ENCODE results near the gene NPAS3.

Gene NPAS3

DNA sequence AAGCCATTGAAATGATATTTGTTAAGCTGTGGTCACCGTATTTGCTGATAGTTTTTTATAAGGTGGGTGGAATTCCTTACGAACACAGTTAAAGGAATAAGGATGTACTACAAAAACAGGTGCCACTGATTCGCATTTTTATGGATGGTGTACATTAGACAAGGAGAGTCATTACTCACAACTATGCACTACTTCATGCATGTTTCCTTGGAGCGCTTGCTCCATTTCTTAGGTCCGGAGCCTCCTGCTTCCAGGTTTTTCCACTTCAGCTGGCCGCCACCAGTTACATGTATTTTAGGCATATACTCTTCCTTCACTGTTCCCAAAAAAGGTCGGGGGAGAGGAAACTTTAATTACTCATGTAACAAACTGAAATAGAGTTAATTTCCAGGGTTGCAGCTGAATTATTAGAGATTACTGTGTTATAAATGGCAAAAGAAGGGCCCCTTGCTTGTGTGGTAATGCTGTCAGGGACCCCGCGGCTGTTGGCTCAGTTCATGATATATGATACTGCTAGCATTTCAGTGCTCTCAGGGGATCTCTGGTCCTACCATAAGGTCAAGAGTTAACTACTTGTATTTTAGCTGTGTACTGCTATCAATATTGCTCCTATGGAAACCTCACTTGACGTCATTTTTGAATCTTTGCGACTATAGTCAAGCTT lies 454.7 kb downstream of the NPAS3 start:
- no peak for DNase-seq

DNA sequence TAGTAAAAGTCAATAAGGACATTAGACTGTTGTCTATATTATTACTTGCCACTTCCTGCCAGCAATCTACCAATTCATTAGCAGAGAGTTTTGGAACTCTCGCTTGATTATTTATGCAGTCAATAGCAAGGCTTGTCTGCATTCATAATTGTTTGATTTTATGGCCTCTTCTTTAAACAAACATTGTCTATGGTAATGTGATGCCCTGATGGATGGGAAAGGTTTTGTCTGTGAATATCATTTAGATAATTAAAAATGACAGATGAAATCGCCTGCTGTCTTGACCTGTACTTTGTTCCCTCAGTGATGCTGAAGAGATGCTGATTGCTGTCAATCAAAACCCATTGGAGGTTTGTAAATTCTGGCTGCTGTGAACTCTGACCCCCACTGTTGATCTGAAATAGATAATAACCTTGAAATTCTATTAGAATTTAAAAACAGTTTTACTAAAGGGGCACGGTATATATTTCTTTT lies 455.3 kb downstream of the NPAS3 start:
- DNase-seq, result no peak

DNA sequence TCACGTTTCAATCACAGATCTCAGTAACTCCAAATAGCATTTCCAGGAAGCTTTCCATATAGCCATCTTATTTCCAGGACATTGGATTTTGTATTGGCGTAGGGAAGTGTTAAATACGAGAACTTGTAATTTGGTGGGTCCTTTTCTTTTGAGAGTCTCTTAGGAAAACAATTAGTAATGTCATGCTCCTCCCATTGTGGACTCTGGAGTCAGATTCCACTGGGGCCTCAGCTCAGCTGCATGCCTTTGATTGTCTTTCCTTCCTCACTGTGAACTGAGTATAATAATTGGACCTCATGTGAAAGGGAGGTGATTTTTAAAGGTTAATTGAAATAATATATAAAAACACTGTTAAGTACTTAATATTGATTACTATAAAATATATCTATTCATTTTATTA lies 462.6 kb downstream of the NPAS3 start:
- DNase-seq, result no peak

DNA sequence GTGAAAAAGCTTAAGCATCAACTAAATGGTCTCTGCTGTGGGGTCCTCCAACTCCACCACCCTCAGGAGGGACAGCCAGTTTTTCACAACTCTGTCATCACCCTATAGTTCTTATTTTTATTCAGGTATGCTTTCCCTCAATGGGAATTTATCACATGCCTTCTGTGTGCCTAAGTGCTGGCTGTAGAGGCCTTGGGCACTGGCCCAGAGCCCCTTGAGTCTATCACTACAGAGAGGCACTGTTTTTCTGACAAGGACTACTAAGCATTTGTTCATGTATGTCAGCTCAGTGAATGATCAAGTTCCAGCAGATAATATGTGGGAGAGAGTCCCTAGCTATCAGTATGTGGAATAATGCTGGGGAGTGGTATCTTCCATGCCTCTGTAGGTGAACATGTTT lies 463.9 kb downstream of the NPAS3 start:
- no peak for DNase-seq

DNA sequence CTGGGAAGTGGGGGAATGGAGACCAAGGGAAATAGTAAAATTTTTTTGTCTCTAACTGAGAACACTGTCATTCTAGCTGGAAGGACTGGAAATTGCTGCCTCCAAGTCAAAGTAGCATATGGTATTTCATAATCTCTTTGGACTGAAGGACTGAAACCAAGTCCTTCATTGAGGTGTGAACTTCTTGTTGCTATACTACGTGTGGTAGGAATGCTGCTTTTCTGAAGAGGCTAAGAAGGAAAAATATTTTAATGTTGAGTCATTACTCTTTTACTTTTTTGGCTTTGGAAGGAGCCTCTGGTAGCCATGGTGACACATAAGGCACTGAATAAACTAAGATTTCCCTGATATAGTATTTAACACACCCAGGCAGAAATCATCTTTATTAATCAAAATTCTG lies 465.4 kb downstream of the NPAS3 start:
- no peak for DNase-seq

DNA sequence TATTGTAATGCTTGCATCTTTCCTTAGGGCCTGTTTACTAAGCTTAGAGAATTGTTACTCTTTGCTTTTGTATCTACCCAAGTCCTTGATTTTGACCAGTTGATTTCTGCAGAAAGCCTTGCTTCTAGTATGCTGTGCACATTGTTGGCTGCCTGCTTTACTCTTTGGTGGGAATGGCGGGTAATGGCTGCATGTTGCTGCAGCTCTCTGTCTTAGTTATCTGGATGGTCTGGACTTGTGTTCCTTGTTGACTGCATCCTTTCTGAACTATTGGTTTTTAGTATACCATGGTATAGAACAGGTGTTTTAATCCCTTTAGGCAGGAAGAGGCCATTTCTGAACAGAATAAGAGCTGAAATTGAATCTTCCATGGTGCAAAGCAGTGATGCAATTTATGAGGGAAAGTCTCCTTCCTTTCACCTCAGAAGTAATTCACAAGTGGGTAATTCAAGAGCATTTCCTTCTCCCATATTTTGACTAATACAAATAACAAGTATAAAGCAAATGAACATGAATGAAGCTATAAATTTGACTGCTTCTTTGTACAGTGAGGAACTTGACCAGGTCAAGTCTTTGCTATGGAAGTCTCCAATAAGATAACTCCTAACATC lies 466.4 kb downstream of the NPAS3 start:
- DNase-seq, result no peak

DNA sequence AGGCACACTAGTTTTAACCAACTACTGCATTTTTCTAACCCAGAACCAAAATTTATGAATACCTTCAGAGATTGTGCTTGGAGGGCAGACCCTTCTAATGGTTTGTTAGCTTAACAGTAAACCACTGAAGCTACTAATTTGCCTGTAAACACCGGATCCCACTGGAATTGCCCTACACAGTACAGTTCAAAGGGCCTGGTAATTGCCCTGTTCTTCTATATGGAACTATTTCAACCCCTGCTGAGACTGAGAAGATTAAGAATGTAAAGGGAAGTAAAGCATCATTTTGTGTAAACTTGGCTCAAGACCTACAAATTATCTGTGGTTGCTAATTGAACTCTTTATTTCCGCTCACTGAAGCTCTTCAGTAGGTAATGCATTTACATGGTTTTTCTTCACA lies 468.1 kb downstream of the NPAS3 start:
- no peak for DNase-seq

DNA sequence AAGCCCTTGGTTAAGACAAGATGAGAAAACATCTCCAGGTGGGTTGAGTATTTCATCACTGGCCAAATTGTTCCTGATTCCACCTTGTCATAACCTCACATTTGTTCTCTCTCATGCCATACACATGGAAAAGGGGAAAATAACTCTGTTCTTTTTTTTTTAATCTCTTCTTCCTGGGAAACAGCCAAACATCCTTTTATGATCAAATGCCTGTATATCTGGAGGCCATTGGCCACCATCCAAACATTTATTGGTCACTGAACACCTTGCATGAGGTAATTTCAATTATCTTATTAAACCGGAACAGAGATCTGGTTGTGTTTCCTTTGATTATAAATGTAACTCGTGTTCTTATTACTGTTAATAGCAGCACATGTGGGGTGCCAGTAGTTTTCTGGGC lies 469.6 kb downstream of the NPAS3 start:
- DNase-seq, result no peak

DNA sequence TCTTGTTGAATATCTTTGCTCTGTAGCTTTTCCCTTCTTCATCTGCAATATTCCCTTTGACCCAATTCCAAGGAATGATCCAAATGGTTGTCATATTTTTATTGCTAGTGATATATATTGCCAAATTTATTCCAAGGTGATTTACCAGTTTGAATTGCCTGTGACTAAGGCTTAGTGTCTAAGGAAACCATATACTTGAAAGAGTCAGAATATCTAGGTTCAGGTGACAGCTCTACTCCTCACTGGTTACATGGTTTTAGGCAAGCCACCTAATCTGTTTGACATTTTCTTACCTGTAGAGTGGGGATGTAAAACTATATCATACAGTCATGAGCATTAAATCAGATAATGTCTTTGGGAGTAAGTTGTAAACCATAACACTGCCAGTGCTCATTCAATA lies 473.8 kb downstream of the NPAS3 start:
- no peak for DNase-seq

DNA sequence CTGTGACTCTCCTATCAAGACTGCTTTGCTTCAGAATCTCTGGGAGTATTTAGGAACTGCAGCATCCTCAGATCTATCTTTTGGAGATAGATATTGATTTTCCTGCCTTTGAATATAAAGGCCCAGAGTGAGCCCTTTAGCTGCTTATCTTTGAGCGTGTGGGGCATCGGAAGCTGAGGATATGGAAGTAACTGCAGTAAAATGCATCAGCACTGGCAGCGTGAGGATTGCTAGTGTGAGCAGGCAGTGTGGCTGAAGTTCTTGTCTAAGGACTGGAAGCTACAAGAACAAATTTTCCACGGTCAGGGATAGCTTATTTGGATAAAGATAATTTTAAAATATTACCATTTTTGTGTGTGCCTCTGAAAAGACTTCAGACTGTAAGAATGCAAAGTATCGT lies 474.7 kb downstream of the NPAS3 start:
- no peak for DNase-seq

DNA sequence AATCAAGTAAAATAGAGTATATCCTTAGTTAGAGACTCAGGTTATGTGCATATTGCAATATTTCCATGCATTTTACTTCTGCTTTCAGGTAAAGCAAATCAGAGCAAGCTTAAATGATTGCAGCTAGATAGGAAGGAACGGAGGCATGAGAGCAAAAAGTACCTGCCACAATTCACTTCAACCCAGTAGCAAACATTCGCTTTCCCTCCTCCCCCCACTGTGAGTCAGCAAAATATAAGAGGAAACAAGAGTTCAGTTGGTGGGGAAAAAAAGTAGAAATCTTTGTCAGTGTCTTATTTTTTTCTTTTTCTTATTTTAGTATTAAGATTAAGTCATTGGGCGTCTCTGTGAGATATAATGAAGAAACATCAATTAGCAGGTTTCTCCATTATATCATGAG lies 475.4 kb downstream of the NPAS3 start:
- DNase-seq, result no peak

DNA sequence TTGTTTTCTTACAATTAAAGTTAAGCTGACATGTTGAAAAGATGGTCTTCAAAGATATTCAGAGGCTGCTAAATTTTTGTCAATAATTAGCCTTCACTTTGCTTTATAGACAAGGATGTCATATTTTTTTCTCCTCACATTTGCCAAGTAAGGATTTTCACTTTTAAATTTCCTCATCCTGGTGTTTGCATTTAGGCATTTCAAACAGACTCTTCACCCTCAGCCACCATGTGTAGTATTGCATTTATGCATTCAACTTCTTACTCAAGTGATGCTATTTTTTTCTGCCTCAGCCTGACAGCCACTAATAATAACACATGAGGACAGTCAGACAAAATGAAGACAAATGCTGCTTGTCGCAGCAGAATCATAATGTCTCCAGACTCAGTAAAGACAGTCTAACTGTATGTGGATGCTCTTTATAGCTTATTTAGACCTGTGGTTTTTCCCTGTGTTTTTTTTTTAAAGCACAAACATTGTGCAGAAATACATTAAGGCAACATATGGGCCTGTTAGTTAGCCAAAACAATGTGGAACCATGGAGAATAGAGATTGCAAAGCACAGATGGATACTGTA lies 481.5 kb downstream of the NPAS3 start:
- no peak for DNase-seq

DNA sequence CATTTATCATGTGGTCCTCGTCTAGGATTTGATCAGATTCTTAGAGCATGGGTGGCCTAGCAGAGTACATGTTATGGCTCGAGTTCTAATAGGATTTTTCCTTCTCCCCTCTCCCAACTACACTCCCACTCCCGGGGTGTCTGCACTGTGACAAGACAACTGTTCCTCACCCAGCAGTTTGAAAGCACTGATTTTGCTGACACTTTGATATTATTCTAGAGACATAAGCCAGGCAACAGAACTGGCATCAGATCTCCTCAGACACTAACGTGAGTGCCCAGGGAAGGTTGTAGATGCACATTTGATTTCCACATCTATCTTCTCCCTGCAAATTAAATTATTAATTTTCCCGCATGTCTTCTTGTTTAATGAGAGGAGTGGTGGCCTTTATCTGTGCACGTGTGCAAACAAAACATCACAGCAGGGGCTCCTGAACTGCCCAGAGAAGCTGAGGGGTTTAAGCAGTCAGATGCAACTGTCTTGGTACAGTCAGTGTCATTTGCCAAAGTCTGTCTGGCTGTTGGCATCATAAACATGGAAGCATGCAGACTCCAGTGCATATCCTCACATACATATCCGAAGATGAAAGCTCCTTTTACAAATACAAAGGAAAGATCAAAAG lies 491.8 kb downstream of the NPAS3 start:
- no peak for DNase-seq

DNA sequence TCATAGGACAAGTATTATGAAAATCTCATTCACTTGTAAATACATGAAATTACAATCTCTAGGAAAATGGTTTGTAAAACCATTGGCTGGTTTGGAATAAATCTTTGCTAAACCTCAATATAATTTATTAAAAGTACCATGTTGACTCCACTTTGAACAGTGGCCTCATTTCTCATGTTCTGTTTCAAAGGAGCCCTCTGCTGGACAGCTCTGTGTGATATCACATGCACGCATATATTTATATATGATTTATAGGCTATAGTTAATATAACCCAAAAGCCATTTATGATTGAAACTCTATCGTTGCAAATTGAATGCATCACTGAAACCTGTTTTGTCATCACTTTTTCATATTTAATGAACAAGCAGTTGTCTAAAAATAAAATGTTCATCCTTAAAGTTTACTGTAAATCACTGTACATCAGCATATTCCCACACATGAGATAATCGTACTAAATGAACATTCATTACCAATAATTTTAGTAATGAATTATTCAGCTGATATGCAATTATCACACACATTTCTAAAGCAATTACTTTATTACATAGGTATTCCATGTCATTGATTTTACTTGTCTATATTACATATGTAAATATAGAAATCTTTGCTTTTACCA lies 493.8 kb downstream of the NPAS3 start:
- DNase-seq, result no peak

DNA sequence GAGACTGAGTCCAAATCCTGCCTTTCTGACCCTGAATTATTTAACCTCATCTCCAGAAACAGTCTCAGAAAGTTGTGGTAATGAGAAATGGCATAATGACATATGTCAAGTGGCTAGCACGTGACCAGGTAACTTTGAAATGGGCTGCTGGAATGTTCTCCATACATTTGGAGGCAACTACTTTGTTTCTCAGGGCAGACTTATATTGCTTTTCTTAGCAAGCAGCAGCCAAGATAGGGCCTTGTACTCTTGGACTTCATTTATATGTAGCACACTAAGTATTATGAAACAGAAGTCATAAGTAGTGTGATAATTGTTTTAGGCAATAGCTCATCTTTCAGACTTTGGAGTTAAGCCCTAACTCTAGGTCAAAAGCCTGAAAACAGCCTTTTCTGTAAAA lies 494.7 kb downstream of the NPAS3 start:
- DNase-seq, result no peak

DNA sequence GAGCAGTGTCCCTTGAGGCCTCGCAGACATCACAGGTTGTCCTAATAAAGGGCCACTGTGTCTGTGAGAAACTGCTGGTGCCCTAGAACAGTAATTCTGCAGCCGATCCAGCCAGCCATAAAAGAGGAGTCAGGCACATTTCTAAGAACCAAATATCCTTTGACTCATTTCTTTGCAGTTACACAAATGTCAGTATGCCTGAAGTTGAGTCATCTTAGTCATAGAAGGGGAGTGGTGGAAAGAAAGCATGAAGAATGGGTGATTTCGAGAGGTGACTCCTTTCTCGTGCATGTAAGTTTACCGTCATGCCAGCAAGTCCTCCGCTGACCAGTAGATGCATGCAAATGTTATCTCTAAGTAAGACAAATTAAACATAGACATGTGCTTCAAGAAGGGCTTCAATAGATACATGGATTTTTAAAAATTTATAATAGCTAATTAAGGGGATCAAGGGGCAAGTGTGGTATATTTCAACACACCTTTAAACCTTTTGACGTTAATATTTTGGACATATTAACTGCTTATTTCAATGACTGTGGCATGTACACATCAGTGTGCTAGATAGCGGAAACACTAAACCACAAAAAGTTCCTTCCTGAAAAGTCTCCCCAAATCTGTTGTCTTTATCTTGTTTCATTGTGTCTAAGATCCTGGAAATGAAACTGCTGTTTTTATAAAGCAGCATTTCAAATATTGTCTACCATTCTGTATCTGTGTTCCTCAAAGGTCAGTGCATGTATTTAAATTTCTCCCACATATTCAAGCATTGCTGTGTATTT lies 497.4 kb downstream of the NPAS3 start:
- DNase-seq, result no peak

DNA sequence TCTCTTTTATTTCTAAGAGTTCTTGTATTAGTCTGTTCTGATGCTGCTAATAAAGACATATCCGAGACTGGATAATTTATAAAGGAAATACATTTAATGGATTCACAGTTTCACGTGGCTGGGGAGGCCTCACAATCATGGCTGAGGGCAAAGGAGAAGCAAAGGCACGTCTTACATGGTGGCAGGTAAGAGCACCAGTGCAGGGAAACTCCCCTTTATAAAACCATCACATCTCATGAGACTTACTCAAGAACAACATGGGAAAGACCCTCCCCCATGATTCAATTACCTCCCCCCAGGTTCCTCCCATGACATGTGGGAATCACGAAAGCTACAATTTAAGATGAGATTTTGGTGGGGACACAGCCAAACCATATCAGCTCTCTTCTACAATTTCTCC lies 503.0 kb downstream of the NPAS3 start:
- no peak for DNase-seq

DNA sequence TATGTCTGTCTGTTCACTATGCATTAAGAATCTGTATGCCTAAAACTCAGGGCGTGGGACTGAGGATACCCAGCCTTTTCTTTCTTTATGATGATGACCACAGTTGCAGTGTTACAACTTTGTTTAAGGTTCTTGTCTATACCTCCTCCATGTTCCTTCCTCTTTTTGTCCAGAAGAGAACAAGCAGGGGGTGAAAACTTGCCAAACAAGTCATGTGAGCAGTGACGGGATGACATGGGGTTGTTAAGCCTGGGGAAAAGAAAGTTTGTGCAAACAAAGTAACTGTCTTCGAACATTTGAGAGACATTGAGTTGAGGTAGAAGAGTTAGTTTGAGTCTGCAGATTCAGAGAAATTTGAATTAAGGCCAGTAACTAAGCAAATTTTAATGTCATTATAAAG lies 505.5 kb downstream of the NPAS3 start:
- no peak for DNase-seq

DNA sequence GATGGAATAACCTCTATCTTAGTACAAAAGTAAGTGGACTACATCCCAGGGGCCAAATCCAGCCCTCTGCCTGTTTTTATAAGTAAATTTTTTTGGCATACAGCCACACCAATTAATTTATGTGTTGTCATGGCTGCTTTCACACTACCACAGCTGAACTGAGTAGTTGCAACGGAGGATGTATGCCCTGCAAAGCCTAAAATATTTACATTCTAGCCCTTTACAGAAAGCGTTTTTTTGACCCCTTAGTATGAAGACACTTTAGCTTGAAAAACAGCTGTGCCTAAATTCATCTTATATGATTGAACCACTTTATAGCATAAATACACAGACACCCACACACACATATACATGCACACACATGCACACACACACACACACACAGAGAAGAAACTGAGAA lies 510.6 kb downstream of the NPAS3 start:
- DNase-seq, result no peak

DNA sequence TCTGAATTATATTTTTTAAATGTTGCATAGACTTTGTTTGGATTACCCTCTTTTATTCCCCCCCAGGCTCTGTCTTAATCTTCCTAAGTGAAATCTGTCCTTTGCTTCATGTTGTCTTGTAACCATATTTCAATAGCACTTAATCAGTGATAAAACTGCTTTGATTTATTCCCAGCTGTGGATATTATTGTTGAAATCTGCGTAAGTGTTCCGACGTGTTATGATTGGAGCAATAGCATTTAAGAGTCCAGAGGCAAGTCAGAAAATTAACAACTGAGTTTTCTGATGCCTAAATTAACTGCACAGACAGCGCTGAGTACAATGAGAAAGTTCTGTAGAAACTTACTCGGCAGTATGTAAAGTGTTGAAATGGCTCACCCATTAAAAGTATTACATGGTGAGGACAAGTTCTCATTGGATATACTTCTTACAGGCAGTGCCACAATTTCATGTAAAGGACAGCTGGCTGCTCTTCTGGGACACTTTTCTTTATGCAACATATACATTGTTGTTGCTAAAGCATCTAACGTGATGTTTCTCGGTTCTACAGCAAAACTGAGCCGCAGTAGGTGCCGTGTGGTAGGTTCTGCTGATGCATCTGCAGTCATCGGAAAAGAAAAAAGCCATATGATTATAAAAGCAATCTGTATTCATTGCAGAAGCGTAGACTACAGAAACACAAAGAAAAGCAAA lies 511.2 kb downstream of the NPAS3 start:
- no peak for DNase-seq

DNA sequence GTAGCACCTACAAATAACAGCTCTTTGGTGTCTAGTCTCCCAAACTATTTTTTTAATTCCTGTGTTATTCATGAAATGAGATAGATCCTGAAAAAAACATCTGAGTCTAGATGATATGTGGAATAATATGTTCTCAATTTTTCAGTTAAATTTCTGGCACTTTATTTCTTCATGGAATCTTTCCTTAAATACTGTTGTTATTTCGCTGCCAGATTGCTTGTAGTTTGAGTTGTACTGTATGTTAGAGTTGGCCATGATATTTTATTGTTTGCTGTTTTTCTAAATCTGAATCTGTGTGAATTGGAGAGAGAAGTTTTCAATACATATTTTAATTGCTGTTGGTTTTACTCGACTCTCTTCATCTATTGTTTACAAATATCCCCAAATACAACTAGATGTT lies 511.7 kb downstream of the NPAS3 start:
- DNase-seq, result no peak

DNA sequence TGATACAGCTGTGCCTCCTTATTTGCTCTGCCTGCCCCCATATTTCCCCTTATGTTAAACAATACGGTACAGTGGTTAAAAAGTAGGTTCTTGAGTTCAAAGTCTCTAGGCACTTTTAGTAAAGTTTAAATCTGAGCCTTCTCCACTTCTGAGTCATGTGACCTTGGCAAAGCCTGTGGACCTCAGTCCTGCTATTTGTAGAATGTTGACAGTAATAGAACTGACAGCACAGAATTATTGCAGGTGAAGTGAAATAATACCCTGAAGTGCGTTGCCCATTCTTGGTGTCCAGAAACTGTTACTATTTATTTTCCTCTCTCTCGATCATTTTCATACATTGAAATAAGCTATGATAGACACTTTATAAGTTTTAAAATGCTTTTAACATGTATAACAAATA lies 512.5 kb downstream of the NPAS3 start:
- no peak for DNase-seq

All from NCI-H1048 (cell line).